GM21737 (cell line): Measurements from ENCODE around the gene CIDEC.

Experiments
- ATAC-seq: cut with Tn5 transposase; IDR thresholded peaks from one replicate; pipeline ENCODE4 v1.9.1; 2021; ENCODE audit warnings: mild to moderate bottlenecking, moderate library complexity; ENCODE audit not compliant: unreplicated experiment

The CIDEC gene

DNA sequence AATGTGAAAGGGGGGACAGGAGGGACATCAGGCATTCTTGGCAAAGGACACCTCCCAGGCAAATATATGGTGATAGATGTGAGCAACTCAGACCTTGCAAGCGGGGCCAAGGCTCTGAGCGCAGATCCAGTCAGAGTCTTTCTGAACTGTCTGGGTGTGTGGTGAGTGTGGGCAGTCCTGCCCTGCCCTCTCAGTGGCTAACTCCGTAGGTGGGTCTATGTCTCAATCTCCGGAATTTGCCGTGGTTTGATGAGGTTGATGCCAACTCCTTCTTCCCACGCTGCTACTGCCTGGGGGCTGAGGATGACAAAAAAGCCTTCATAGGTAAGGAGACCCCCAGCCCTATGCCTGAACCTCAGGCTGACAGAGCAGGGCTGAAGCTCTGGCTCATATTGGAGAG lies 62.6 kb downstream of the CIDEC start:
- ATAC-seq = no peak
